HG03575 (cell line): ENCODE results near the gene FMNL2.

Experiments
- ATAC-seq: cut with Tn5 transposase; IDR thresholded peaks from one replicate; pipeline ENCODE4 v1.9.1; 2021; ENCODE audit not compliant: unreplicated experiment, insufficient number of reproducible peaks, low FRiP score; ENCODE audit errors: extremely low read depth

Gene FMNL2

DNA sequence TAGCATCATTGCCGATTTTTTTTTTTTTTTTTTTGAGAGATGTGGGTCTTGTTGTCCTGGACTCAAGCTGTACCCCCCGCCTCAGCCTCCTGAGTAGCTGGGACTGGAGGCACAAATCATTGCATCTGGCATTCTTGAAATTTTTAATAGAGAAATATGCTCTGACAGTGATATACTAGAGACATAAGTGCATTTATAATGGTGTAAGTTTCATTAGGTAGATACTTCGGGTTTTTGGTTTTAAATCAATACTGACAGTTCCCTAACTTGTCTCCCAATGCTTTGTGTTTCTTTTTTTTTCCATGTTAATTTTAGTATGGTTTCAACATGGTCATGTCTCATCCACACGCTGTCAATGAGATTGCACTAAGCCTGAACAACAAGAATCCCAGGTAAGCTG, 243.6 kb downstream of the FMNL2 start:
- ATAC-seq, result no peak

DNA sequence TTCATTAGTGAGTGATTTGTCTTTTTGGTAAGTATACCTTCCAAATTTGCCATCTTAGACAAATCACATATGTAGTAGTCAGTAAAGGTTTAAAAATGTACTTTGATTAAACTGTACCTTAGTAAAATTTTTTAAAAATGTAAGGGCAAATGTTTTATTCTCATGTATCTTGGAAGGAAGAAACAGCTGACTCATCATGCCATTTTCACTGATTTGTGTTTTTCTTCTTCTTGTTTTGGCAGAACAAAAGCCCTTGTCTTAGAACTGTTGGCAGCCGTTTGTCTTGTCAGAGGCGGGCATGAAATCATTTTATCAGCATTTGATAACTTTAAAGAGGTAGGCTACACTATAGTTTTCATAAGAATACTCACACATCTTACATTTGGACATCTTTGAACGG, 245.7 kb downstream of the FMNL2 start:
- no peak for ATAC-seq

DNA sequence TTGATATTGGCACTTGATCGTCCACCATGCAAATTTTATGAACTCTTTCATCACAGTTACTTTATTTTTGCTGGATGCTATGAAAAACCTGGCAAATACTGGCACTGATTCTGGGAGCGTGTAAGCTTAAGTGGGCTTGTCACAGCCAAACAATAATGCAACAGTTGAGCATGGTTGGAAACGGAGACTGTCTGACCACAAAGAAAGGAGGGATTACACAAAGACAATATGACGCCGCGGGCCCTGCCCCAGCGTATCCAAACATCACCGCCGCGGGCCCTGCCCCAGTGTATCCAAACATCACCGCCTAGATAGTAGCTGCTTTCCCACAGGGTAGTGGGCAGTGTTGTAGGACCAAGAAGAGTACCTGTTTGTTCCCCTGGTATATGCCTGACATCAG, 246.4 kb downstream of the FMNL2 start:
- no peak for ATAC-seq

DNA sequence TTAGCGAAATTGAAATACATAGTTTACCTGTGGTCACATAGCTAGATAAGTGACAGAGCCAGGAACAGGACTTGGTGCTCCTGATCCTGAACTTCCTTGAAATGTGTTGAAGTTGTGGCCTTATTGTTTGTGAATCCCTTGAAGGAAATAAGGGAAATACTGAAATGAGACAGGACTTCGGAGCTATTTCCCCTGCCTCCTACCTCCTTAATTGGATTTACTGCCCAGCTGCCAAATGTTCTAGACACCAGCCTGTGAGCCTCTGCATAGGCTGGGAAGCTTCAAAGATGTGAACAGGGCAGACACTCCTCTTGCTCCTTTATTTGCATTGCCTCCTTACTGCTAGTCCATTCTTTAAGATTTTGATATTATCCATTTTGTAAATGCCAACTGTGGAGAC, 247.1 kb downstream of the FMNL2 start:
- ATAC-seq, result no peak

DNA sequence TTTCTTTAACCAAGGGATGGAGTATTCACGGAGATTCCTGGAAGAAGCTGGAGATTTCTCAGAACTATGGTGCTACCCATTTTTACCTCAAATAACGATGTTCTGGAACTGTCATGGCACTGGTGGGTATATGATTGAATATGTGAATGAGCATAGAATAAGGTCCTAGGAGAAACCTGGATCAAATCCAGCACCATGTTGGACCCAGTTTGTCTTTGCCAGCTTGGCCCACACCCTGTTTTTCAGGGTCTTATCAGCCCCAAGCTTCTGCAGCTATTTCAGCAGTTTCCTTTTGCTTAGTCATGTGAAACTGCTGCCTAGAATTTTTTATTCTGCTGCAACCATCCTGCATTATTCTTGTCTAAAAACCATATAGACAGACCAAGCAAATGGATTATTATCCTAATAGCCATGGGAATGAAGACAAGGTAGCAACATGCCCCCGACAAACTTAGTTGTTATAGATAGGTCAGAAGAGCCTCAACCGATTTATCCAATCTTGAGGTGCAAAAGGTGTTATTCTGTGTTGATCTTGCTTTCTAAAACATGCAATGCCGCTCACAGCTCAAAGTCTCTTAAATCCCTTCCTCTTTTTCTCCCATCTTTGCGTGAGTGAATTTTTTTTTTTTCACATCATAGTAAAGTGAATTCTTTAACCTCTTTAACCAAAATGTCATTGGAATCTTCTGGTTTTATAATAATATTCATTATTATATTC, 248.7 kb downstream of the FMNL2 start:
- ATAC-seq, result no peak

DNA sequence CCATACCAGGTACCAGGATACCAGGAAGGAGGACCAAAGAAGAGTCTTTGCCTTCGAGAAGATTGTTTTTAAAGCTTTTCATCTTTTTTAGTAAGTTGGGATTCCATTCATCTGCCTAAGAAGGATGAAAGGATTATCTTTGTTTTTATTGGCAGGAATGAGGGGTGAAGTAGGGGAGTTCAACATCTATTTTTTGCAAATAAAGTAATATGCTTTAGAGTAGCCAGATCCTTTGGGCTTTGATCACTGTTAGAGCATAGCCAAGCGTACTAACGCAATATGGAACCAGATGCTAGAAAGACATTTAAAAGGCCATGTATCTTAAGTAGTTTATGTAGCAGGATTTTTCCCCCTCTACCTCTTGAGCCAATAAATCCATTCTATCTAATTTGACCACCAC, 249.3 kb downstream of the FMNL2 start:
- ATAC-seq, result no peak

DNA sequence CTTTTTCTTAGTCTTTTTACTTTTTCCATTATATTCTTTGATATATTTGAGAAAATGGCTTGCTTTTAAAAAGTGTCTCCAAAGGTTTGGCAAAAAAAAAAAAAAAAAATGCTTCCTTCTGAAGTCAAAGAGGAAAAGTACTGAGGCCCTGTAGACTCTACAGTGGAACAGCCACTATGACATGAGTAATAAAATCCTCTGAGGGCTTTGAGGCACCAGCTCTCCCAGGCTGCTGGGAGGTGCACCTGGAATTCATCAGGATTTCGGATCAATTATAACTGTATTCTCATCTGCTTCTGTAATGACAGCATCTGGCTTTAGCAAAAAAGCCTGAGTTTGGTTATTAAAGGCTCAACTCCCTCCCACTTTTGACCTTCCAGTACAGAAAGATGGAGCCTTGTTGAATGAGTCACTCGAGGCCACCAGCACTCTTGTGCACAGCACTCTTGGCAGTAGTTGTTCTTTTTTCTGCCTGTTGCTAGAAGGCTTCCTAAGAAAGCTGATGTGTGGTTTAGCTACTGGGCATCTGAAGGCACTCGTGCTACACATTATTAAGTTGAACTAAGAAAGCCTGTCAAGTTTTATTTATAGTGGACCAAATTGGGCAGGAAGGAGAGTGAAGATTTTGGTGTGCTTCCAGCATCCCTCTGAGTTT, 251.0 kb downstream of the FMNL2 start:
- no peak for ATAC-seq

DNA sequence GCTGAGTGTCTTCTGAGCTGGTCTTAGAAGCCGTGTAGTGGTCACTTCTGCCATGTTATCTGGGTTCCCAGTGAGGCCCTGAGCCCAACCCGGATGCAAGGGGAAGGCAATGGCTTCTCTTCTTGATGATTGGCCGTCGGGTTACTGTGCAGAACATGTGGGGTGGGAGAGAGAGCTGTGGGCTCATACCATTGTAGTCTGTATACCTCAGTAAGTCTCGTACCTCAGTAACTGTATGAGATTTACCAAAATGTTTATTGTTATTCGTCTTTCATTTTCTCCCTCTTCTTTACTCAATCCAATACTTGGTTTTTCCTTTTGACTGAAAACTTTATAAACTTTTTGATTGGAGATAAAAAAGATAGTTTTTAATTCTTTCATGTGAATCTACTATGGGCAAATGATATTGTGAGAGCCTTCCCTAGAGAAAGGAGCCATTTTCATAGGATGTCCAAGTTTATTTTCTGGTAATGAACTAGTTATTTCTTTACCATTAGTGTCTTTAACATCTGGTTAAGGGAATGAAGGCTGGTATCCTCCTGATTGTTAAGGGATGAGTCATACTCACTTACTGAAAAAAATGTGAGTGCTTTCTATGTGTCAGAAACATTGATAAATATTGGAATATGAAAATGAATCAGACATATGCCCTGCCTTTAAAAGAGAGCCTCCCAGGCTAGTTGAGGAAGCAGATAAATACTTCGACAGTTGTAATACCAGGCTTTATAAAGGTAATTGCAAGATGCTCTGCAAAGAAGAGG, 252.4 kb downstream of the FMNL2 start:
- no peak for ATAC-seq

DNA sequence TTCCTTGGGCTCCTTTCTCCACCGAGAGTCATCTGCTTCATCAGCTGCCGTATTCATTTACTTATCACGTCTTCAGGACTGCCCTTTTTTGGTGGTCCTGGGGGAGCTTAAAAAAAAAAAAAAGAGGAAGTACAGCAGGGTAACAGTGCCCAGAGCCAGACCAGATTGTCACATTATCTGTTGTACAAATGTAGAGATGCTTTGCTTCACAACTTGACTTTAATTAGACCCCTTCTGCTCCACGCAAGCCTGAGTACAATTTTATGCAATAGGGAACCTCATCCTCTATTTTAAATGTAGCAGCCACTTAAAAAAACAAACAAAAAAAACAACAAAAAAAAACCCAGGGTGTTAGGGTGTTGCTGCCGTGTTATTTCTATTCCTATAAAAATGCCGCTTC, 254.0 kb downstream of the FMNL2 start:
- no peak for ATAC-seq

DNA sequence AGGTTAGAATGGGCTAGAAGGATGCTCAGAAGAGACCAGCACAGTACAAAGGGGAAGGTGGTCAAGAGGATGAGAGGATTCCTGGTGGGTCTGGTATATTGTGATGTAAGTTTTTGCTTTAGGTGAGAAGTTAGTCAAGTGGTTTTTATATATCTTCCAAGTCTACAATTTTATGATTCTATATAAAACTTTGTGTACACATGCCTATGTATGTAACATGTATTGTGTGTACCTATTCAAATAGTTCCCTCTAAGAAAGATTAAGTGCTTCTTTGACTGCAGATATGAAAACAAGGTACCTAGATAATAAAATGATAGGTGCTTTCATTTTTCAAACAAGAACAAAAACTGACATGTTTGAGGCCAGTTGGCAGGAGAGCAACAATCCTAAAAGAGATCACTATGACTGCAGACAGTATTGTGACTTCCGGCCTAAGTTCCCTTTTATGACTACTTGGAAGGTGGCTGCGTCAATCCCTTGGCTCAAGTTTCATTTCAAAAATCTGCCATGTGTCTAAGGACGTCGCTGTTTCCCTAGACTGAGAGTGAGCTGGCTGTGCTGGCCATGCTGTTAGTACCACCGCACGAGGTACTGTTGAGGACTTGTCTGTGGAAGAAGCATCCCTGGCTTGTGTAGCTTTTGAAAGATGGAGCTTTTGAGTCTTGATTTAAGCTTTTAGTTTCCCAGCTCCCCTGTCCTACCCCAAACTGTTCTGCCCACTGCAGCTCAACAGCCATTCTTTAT, 259.2 kb downstream of the FMNL2 start:
- peak; percentile 74 for ATAC-seq

DNA sequence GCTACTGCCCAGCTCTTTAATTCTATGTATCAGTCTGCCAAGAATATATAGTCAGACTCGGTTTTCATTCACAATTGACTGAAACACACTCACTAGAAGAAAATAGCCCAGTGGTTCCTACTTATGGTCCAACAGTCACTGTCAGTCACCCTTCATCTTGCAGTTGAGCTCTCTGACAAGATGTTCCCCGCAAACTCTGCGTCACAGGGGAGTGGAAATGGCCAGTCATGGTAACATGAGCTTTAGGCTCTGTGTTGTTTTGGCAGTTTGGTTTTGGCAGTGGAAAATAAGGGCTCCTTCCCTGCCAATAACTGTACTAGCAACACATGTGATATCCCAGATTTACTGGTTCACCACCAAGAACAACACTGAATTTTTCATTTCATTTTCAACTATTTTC, 259.8 kb downstream of the FMNL2 start:
- no peak for ATAC-seq

DNA sequence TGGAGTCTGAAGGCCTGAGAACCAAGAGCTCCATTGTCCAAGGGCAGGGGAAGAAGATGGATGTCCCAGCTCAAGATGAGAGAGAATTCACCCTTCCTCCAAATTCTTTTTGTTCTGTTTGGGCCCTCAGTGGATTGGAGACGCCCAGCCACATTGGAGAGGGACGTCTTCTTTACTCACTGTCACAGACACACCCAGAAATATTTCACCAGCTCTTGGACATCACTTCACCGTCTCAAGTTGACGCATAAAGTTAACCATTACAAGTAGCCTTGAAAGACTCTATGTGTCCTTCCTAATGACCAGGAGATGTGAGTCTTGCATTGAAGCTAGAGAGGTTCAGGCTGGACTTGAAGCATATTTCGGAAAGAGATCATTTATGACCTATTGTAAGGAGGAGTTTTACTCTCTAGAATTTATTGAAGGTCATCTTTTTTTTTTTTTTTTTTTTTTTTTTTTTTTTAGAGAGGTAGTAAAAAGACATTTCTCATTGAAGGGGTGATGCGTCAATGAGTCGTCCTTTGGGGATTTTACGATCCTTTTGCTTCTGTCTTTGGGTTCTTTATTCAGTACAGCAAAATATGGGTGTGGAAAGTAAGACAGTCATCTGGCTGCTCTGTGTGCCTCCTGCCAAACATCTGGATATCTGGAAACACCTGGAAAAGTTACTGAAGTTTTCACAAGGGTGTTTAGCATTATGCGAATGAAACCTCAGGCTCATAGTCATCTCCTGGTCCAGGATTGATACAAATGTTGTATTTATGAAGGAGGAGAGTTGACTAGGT, 264.2 kb downstream of the FMNL2 start:
- ATAC-seq, result no peak

DNA sequence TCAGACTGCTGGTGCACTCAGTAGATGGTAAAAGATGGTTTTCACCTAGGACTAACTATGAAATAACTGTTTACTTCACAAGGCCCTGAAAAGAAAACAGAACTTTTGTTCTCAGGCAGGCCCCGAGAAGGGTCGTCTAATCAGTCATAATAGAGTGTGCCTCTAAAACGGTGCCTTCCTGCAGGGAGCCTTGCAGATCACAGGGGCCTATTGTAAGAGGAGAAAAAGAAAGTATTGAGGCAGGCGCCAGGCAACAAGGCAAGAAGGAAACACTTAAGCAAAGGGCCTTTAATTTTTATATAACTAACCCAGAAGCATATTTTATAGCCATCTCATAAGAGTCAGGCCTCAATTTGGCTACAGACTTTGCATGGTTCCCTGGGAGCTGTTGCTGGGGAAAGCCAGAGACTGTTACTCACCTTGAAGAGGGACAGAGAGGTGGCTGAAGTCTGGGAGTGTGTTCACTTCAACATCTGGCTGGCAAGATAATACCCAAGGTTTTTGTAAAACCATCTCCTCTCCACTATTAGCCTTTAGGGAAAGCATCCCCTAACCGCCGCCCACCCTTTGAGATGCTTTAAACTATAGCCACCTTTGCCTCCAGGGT, 265.2 kb downstream of the FMNL2 start:
- ATAC-seq, result no peak

DNA sequence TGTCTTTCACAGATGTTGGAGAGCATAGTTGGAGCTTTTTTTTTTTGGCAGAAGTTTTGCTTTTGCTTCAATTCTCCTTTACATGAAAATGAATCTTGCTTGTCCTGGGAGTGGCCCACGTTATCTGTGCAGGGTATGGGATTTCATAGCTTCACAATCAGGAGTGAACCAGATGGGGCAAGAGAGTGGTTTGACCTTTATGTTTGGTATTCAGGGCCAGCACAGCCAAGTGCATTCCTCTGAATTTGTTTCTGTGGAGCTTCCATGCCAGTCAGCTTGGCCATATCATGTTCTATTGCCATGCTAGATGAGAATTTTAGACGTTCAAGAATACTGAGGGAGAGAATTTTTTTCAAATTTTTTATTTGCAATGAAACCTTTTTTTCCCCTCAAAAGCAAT, 265.7 kb downstream of the FMNL2 start:
- ATAC-seq, result no peak

DNA sequence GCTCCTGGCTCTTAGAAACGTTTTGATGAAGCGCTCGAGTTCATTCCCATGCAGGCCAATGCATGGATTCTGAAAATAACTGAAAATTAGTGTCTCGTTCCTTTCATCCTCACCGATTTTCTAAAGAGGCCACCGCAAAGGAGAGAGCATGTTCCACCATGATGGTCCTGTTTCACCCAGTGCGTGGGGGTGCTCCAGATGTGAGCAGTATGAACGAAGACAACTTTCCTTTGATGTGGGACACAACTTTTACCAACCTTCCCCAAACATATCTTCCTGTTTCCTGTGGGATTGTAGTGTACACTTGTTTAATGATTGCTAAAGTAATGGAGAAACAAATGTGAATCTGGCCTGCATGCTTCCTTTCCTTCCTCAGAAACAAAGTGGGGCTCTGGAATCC, 267.8 kb downstream of the FMNL2 start:
- ATAC-seq, result no peak

DNA sequence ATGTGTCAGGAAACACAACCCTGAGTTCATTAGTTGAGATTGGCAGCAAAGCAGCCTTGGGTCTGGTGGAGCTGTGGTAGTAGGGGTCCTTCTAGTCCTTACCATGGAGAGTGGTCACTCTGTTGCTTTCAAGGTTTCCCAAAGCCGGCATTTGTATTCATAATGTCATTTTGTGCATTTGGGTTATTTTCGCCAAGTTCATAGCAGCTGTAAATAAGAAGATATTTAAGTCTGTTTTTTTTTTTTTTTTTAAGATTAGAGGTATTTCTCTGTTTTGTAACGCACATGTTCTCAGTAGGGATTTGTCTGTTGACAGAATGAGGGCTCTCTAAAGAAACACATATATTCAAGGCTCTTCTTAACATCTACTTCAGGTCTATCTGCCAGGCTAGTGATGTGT, 268.2 kb downstream of the FMNL2 start:
- no peak for ATAC-seq

DNA sequence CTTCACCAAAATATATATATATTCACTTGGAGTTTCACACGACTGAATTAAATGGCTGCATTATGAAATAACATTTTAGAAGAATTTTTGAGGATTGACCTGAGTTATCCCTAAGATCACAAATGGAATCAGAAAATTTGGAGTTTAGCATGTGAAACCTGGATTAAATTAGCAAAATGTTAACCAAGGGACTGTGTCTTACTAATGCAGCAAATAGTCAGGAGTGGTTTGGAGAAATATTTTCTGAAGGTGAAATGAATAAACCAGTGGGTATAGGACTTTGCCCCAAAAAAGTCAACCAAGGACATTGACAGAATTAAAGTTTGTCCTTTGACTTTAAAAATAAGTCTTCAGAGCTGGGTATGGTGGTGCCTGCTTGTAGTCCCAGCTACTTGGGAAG, 271.1 kb downstream of the FMNL2 start:
- no peak for ATAC-seq

DNA sequence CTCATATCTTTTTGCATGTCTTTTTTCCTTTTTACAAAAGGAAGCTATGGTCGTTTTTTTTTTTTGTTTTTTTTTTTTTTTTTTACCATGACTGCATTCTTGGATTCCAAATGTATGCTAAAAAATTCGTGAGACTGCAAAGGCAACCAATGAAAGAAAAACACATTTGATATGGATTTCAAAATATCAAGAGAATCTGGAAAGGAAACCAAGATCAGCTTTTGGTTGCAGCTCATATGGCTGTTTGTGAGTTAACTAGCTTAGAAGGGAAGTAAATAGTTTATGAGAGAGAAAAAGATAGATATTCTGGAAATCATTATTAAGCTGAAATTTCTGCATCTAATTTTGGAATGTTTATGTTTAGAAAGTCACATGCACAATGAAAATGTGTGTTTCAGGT, 272.0 kb downstream of the FMNL2 start:
- no peak for ATAC-seq
